ENCODE results near the gene EXOC3. TPM values are rescaled to one million over a fixed set of nuclear protein-coding genes. Genes with fewer than 3 reads are reported as not detected.
"Not testable (repeated sequence)": the region's sequence is repeated elsewhere in the genome, so short reads cannot be mapped to it uniquely, and the experiment has no call there.

Gene EXOC3
- 12.0 and 21.9 TPM in 2 replicates for total RNA-seq (2014; rRNA removed; shearing (Covaris generic); ENCODE audit: low replicate concordance)

DNA sequence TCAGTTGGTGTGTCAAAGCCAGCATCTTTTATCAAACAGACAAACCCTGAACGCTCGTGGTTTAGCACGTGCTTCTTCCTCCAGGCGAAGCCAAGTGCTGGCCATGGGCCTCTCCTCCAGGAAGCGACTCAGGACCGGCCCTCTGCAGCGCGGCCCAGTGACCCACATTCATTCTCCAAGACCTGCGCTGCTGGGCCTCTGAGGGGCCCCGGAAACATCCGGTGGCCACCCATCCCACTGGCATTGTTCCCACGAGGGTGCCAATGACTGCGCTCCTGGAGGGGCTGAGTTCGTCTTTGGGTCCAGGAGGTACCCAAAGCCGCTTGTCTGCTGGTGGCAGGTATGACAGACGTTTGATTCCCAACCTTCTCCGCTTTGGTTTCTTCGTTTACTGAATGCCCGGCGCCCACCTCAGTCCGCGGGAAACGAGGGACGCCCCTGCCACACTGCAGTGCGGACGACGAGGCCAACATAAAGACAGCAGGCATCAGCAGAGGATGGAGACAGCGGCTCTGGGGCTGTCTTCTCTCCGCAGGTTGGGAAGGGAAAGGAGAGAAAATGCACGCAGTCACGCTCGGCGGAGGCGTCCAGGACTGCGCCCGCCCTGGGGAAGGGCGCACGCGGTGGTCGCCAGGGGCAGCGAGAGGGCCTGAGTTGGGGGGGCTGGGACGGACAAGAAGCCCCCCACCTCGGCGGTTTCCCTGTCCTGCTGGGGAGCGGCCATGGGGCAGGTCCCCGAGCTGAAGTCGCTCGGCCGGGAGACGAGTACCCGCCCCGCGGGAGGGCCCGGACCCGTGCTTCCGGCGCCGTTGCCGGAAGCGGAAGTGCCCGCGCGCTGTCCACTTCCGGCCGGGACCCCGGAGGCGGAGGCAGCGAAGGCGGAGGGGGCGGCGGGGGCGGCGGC lies at the start of gene EXOC3:
TSS of gene EXOC3 (plus strand) at position 842 of the 904 bp plus-strand sequence. CDS start 3,030 bp downstream, outside the sequence.
- in situ Hi-C loops (cut with HindIII; ENCODE audit: low pct_unique_long_range_greater_than_20kb, low sequenced_read_pairs): no loop called here

DNA sequence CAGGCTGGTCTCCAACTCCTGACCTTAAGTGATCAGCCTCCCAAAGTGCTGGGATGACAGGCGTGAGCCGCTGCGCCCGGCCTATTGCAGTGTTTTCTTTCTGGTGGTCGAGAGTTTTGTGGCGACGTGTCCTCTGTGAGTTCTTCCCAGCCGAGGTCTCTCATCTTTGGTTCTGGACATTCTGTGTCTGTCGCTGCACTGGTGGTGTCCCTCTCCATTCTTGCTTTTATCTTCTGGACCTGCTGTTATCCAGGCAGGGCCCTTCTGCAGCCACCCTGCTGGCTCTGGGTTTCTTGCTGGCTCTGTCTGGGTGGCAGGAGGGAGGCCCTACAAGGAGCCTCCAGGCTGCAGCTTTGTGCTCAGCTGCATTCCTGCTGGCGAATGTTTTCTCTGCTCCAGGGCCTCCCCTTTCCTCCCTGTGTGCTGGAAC lies 49.1 kb upstream of the EXOC3 start:
- DNase-seq (ENCODE audit: low read depth): no peak
- in situ Hi-C loops (cut with HindIII; ENCODE audit: low pct_unique_long_range_greater_than_20kb, low sequenced_read_pairs): no loop called here

More for the DNA sequence above, at the start of gene EXOC3:
- peak; percentile 64 for DNase-seq (ENCODE audit: low read depth)

DNA sequence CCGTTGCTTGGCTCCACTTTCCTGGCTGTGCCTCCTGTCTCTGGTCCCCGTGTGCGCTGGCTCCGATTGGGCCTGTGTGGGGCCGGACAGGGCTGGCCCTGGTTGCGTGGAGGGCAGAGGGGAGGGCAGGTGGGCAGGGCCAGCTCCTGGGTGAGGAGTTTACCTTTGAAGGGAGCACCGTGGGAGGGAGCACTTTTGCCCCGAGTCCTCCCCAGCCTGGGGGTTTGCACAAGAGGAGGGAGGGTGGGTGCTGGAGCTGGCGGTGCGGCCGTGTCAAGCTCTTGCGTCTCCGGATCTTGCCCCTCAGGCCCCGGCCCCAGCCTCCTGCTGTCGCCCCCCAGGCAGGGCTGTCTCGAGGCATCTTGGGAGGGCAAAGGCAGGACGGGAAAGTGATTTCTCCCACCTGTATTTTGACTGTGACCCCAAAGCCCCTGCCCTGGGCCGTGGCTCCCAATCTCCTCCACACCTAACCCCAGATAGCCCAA lies 48.3 kb upstream of the EXOC3 start:
- in situ Hi-C loops (cut with HindIII; ENCODE audit: low pct_unique_long_range_greater_than_20kb, low sequenced_read_pairs): no loop called here
- no peak for DNase-seq (ENCODE audit: low read depth)

DNA sequence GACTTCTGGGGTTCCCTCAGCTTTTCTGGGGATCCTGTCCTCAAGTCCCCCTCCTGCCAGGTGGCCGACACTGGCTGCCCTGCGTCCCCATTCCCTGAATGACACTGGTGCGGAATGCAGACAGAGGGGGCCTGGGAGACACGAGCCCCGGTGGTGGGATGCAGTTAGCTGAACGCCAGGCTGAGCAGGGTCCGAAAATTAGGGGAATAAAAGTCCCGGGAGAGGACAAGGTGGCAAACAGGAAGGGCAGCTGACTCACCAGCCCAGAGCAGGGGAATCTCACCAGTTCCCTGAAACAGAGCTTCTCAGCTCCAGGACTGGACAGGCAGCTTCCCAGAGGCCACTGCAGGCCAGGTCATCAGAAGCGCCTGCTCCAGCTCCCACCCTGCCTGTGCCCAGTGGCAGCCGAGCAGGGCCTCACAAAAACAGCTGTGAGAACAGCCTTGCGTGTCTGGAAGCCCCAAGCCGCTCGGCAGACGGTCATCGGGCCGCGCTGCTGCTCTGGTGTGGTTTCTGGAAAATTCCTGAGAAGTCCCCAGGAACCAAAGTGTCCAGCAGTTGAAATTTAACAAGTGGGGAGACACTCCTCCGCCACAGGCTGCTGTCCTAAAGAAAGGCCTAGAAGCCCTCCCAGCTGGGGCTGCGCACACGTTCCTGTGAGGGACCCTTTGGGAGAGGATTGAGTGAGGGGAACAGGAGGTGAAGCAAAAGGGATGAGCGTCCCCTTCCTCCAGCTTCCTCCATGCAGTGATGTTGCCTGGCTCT lies 47.6 kb upstream of the EXOC3 start:
- DNase-seq (ENCODE audit: low read depth): no peak
- in situ Hi-C loops (cut with HindIII; ENCODE audit: low pct_unique_long_range_greater_than_20kb, low sequenced_read_pairs): no loop called here

DNA sequence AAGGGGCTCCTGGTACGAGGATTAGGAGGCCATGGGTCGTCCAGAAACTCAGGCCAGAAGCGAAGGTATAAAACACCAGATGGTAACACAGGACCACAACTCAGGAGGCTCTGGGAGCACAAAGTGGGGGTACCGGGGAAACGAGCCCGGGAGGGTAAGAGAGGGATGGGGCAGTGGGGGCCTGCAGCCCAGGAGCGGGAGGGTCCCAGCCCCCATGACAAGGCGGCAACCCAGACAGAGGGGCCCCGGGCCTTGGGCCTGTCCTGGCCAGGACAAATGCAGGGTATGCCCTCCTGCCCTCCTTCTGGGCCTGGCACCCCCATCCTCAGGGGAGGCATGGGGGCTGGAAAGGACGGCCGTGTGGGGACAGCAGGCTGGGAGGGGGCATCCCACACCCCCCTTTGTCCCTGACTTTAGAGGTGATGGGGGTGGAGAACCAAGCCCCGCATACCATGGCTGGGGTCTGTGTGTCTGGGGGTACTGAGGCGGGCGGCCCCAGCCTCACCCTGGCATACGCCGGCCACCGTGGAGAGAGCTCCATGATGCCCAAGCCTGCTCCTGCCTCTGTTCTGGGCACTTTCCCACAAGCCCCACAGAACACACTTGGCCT lies 47.0 kb upstream of the EXOC3 start:
- in situ Hi-C loops (cut with HindIII; ENCODE audit: low pct_unique_long_range_greater_than_20kb, low sequenced_read_pairs): no loop called here
- no peak for DNase-seq (ENCODE audit: low read depth)

DNA sequence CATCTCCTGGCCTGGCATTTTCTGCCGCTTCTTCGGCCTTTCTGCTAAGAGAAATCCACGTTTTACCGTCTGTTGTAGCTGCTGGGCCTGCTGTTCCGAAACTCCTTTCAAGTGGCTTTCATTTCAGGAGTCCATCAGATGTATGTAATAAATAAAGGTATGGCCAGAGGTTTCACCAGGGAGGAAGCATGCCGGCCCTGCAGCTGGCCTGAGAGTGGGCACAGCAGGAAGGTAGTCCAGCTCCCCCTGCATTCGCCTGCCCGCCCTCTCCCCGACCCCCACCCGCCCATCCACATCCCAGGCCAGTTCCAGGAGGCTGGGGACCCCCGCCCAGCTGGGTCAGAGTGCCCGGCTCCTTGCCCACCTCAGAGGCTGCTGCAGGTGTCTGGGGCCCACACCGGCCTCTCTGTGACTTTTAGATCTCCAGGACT lies 46.4 kb upstream of the EXOC3 start:
- in situ Hi-C loops (cut with HindIII; ENCODE audit: low pct_unique_long_range_greater_than_20kb, low sequenced_read_pairs): no loop called here
- no peak for DNase-seq (ENCODE audit: low read depth)

DNA sequence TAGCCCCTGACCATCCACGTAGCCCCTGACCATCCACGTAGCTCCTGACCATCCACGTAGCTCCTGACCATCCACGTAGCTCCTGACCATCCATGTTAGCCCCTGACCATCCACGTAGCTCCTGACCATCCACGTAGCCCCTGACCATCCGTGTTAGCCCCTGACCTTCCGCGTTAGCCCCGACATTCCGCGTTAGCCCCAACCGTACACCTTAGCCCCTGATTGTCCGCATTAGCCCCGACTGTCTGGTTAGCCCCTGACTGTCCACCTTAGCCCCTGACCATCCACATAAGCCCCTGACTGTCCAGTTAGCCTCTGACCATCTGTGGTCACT lies 44.9 kb upstream of the EXOC3 start:
- DNase-seq (ENCODE audit: low read depth); in situ Hi-C loops (cut with HindIII; ENCODE audit: low pct_unique_long_range_greater_than_20kb, low sequenced_read_pairs): not testable (repeated sequence)

DNA sequence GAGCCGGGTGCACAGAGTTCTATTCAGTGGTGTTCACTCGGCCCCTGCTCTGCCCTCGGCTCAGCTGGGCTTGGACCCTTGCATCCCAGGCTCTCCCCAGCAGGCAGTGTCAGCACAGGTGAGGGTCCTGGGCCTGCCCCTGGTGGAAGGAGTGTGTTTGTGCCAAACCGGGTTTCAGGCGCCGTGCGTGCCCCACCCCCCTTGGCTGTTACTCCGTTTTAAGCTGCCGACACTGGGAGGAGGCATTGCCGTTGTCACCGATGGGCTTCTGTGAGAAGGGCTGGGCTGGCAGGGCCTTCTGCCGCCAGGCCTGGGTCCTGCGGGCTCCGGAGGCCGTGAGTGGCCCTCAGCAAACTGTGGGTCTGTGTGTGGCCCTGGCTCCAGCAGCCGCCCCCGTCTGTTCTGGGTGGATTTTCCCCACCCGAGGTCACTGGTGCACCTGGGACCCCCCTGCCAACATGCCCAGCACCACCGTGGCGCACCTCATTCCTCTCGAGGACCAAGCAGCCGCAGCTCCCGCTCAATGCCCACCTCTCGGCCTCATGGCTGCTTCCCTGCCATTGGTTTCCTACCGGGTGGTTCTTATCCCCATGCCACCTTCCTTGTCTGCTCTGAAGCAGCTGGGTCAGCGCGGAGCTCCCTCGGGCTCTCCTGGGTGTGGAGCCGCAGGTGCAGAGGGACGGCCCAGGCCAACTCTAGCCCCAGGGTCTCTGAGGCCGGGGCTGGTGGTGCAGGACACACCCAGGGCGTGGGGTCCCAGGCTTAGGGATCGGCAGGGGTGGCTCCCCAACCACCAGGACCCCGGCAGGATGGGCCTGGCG lies 44.3 kb upstream of the EXOC3 start:
- DNase-seq (ENCODE audit: low read depth): no peak
- in situ Hi-C loops (cut with HindIII; ENCODE audit: low pct_unique_long_range_greater_than_20kb, low sequenced_read_pairs): no loop called here

DNA sequence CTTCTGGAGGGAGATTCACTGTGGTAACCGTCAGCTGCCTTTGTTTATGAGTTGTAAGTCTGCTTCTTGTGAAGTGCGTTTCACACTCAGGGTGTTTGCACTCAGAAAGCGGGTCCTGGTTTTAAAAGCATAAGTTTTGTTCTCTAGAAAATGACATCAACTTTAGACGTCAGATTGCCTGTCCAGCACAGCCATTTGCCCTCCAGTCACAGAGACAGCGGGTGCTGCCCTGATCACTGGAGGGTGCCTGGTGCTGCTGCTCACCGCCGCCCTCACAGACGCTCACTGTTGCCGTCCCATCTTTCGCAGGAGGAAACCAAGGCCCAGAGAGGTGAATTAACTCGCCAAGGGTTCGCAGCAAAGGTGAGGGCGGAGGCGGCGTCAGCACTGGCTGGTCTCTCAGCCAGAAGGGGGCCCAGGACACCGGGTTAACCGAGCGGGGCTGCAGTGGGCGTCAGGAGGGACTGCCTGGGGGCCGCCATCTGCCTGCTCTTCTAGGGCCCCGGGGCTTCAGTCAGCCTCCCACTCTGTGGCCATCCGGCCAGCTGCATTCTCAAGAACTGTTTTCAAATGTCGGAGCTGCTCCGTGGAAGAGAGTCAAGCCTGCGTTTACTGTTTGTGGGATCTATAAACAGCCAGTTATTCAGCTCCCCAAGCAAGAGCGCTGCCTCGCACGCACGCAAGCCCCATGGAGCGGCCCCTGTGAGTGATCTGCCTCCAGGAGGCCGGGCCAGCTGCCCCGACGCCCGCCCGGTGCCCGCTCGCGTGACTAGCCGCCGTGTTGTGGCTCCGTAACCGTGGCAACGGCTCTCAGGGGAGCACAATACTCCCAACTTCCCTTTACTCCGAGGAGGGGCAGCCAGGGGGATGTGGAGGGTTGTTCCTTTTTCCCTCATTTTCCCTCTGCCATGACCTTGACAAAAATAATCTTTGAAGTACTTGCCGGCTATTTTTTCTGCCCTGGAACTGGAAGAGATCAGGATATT lies 43.4 kb upstream of the EXOC3 start:
- DNase-seq (ENCODE audit: low read depth): no peak

DNA sequence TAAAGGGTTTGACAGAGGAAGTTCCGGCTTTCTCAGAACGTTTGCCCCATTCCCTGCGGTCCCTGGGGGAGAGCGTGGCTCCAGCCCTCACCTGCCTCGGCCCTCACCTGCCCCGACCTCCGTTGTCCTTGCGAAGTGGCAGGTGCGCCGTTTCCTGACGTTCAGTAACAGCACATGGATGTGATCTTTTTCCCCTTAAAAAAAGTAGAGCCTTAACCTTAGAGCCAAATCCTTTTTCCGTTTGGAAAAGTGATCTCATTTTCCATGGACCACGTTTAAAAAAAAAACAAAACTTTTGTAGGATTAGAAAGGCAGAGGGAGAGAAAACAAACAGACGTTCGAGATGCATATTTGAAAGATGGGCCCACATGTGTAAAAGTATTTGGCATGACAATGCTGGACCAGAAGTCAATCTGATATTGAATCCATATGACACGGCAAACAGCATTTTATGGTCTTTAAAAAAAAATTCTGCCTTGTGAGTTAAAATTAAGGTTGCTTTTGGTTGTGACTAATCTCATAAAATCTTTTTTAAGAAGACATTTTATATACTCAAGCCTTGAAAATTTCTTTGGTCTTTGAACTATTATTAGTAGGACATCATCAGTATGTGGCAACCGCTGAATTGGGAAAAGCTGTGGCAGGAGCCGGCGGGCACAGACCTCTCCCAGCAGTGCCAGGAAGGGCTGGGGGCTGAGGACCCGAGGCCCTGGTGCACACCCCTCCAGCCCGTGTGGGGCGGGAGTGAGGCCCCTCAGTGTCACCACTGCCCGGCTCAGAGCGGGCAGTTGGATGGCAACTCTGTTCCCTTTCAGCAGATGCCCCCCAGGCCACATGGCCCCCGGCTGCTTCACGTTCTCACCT lies 42.5 kb upstream of the EXOC3 start:
- in situ Hi-C loops (cut with HindIII; ENCODE audit: low pct_unique_long_range_greater_than_20kb, low sequenced_read_pairs): no loop called here
- DNase-seq (ENCODE audit: low read depth): no peak

More for the DNA sequence above, 43.4 kb upstream of the EXOC3 start:
- in situ Hi-C loops (cut with HindIII; ENCODE audit: low pct_unique_long_range_greater_than_20kb, low sequenced_read_pairs): no loop called here

DNA sequence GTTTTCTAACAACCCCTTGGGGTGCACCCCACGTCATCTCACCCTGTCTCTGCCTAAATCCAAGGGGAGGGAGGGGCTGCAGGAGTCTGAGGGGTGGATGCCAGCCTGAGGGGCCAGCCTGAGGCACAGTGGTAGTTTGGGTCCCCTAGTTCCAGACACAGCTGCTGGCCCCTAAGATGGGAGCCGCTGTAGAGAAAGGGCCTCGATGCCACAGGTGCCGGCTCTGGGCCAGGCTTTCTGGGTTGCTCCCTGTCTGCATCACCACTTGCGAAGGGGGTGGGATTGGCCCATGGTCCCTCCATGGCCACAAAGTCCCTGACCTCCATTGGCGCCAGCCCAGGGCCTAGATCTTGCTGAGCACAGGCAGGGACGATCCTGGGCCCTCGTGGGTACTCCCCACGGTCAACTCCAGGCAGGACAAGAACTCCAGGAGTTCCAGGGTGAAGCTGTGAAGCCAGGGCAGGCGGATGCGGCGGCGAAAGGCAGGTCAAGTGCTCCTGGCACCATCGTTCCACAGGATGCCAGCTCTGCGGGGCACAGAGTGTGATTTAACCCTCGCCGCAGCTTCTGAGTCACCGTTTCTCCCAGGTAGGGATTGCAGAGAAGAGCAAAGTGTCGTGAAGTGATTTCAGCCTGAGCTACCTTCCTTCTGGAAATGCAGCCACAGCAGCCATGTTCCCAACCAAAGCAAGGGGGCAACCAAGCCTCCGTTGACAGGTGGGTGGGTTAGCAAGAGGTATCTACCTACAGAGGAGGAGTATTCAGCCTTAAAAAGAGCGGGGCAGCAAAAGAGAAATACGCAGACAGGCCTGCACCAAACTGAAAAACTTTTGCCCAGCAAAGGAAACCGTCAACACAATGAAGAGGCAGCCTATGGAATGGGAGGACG lies 41.6 kb upstream of the EXOC3 start:
- in situ Hi-C loops (cut with HindIII; ENCODE audit: low pct_unique_long_range_greater_than_20kb, low sequenced_read_pairs): no loop called here
- DNase-seq (ENCODE audit: low read depth): no peak

DNA sequence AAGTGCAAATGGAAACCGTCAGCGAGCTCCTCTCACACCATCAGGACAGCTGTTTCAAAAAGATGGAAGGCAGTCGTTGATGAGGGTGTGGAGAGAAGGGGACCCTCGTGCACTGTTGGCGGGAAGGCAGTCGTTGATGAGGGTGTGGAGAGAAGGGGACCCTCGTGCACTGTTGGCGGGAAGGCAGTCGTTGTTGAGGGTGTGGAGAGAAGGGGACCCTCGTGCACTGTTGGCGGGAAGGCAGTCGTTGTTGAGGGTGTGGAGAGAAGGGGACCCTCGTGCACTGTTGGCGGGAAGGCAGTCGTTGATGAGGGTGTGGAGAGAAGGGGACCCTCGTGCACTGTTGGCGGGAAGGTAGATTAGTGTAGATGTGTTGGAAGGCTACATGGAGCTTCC lies 40.8 kb upstream of the EXOC3 start:
- in situ Hi-C loops (cut with HindIII; ENCODE audit: low pct_unique_long_range_greater_than_20kb, low sequenced_read_pairs); DNase-seq (ENCODE audit: low read depth): not testable (repeated sequence)

DNA sequence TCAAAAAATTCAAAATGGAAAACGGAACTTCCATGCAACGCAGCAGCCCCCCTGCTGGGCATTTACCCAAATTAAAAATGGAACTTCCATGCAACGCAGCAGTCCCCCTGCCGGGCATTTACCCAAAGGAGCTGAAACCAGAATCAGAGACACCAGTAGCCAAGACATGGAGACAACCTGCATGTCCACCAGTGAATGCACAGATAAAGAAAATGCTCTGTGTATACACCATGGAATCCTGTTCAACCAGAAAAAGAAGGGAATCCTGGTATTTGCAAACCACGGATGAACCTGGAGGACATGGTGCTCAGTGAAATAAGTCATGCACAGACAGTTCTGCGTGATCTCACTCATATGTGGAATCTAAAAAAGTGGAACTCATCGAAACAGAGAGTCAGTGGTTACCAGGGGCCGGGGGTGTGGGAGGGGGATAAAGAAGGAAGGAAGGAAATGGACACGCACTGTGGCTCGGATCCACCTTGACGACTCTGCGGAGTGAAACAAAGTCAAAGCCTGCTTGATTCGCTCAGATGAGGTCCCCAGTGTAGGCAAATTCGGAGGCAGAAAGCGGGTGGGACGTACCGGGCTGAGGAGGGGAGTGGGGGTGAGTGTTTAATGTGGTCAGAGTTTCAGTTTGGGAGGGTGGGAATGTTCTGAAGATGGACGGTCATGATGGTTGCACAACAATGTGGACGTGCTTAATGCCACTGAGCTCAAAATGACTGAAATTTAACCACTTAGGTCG lies 40.2 kb upstream of the EXOC3 start:
- DNase-seq (ENCODE audit: low read depth): no peak
- in situ Hi-C loops (cut with HindIII; ENCODE audit: low pct_unique_long_range_greater_than_20kb, low sequenced_read_pairs): no loop called here

DNA sequence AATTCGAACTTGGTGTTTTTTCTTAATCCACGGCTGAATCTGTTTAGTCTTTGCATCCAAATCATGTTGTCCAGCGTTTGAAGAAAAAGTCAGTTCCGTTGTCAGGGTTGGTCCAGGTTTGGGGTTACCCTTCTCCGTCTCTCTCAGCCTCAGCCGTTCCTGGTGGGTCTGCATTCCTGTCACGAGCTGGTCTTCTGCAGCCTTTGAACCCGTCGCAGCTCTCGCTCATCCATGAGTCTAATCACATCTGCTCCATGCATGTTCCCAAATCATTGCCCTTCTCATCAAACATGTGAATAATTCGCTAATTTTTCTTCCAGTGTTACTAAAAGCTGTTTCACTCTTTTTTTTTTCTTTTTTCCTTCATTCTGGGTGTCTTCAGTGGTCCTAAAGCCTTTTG lies 39.0 kb upstream of the EXOC3 start:
- in situ Hi-C loops (cut with HindIII; ENCODE audit: low pct_unique_long_range_greater_than_20kb, low sequenced_read_pairs): no loop called here
- no peak for DNase-seq (ENCODE audit: low read depth)

Measured in Caki2 (cell line).